Neural progenitor cell (in vitro differentiated cells): ENCODE data around the gene RNF34. TPM values are rescaled to one million over a fixed set of nuclear protein-coding genes. Genes with fewer than 3 reads are reported as not detected.

Experiments
- DNase-seq: peaks from one replicate; pipeline ENCODE4 v3.0.0-alpha.2; 2016; ENCODE audit warnings: low spot score
- H2AFZ ChIP-seq: fragments of 200-600 bp; sonication (generic); replicated peaks from 2 replicates; pipeline ENCODE4 v1.6.1; 2016; ENCODE audit warnings: antibody characterized with exemption
- H3F3A ChIP-seq: fragments of 200-600 bp; sonication (generic); 2 replicates; pipeline ENCODE4 v1.6.1; 2016; ENCODE audit warnings: antibody characterized with exemption, low read depth
- H3K27ac ChIP-seq: fragments of 200-600 bp; sonication (generic); 2 replicates; pipeline ENCODE4 v1.5.1; 2016; ENCODE audit warnings: mild to moderate bottlenecking
- H3K27me3 ChIP-seq: fragments of 200-600 bp; sonication (generic); 2 replicates; pipeline ENCODE4 v1.6.1; 2016; ENCODE audit warnings: mild to moderate bottlenecking, moderate library complexity
- H3K36me3 ChIP-seq: fragments of 200-600 bp; sonication (generic); 2 replicates; pipeline ENCODE4 v1.5.1; 2016
- H3K4me1 ChIP-seq: fragments of 200-600 bp; sonication (generic); 2 replicates; pipeline ENCODE4 v1.6.1; 2016; ENCODE audit warnings: mixed run types
- H3K4me2 ChIP-seq: fragments of 200-600 bp; sonication (generic); 2 replicates; pipeline ENCODE4 v1.6.1; 2016
- H3K4me3 ChIP-seq: fragments of 200-600 bp; sonication (generic); 2 replicates; pipeline ENCODE4 v1.5.1; 2016
- H3K79me2 ChIP-seq: fragments of 200-600 bp; sonication (generic); 2 replicates; pipeline ENCODE4 v1.6.1; 2016; ENCODE audit warnings: low read depth
- H3K9ac ChIP-seq: fragments of 200-600 bp; sonication (generic); 2 replicates; pipeline ENCODE4 v1.6.1; 2016
- H3K9me3 ChIP-seq: fragments of 200-600 bp; sonication (generic); 2 replicates; pipeline ENCODE4 v1.5.1; 2016; ENCODE audit warnings: low read depth
- H4K20me1 ChIP-seq: fragments of 200-600 bp; sonication (generic); 2 replicates; pipeline ENCODE4 v1.6.1; 2016; ENCODE audit warnings: low read depth
- H3K27ac Mint-ChIP-seq: 3 replicates; pipeline ENCODE4 v1.8.0; 2021; ENCODE audit warnings: mixed read lengths
- H3K27me3 Mint-ChIP-seq: 2 replicates; pipeline ENCODE4 v1.8.0; 2022; ENCODE audit warnings: low read depth, mild to moderate bottlenecking, inconsistent platforms, moderate library complexity, mixed read lengths; ENCODE audit not compliant: insufficient read depth
- H3K36me3 Mint-ChIP-seq: 3 replicates; pipeline ENCODE4 v1.8.0; 2021; ENCODE audit warnings: mixed read lengths
- H3K4me1 Mint-ChIP-seq: 3 replicates; pipeline ENCODE4 v1.8.0; 2021; ENCODE audit warnings: mixed read lengths
- H3K4me3 Mint-ChIP-seq: 3 replicates; pipeline ENCODE4 v1.8.0; 2021; ENCODE audit warnings: mild to moderate bottlenecking, moderate library complexity, mixed read lengths
- H3K9me3 Mint-ChIP-seq: 3 replicates; pipeline ENCODE4 v1.8.0; 2020; ENCODE audit warnings: mixed read lengths
- CTCF ChIP-seq: fragments of 200-600 bp; sonication (generic); IDR thresholded peaks from 2 replicates; pipeline ENCODE4 v1.5.1; 2017; ENCODE audit warnings: antibody characterized with exemption, mild to moderate bottlenecking
- EZH2 ChIP-seq: fragments of 200-600 bp; sonication (generic); IDR thresholded peaks from 2 replicates; pipeline ENCODE4 v1.6.1; 2017; ENCODE audit warnings: antibody characterized with exemption, mild to moderate bottlenecking, moderate library complexity
- EZH2phosphoT487 ChIP-seq: fragments of 200-600 bp; sonication (generic); IDR thresholded peaks from 2 replicates; pipeline ENCODE4 v1.6.1; 2017; ENCODE audit warnings: antibody characterized with exemption
- total RNA-seq: library from RNA; depleted of rRNA; stranded (reverse); fragments of >200 nt; gene quantifications from 2 replicates; pipeline ENCODE4 v1.2.3, GENCODE V29; 2015; ENCODE audit warnings: low replicate concordance

Gene RNF34
- total RNA-seq, 1 donor from 2014 or later: 57.8 TPM

GRCh38 chr12:121438905-121439304 lies 39.0 kb downstream of the RNF34 start:
- no peak overlapping the region for H3K4me3 ChIP-seq
- Mint-ChIP-seq H3K4me3 (no peak overlapping the region), H3K36me3 (peaks cover 57% of the 10 kb centered on the region), H3K27ac (no peak overlapping the region), H3K4me1 (peaks cover 7% of the 10 kb centered on the region), H3K9me3 (peaks cover 12% of the 10 kb centered on the region), H3K27me3 (peaks cover 6% of the 10 kb centered on the region)
- H3F3A ChIP-seq: peaks cover 6% of the 10 kb centered on the region
- H3K9ac ChIP-seq: no peak overlapping the region
- no peak overlapping the region for H2AFZ ChIP-seq
- no peaks in the 10 kb centered on the region for H3K9me3 ChIP-seq
- no peak for DNase-seq
- H3K4me1 ChIP-seq: no peaks in the 10 kb centered on the region
- no peak overlapping the region for H3K27ac ChIP-seq
- no peaks in the 10 kb centered on the region for H3K27me3 ChIP-seq
- peaks cover 19% of the 10 kb centered on the region for H3K36me3 ChIP-seq
- H3K79me2 ChIP-seq: no peaks in the 10 kb centered on the region
- TF ChIP-seq EZH2phosphoT487 (no peak), EZH2 (no peak), CTCF (no peak)
- H3K4me2 ChIP-seq: no peak overlapping the region
- H4K20me1 ChIP-seq: peaks cover 10% of the 10 kb centered on the region

GRCh38 chr12:121439715-121440114 lies 39.8 kb downstream of the RNF34 start:
- Histone ChIP-seq H3F3A (peaks cover 9% of the 10 kb centered on the region), H3K4me3 (no peak overlapping the region), H3K79me2 (no peaks in the 10 kb centered on the region), H3K4me2 (no peak overlapping the region), H4K20me1 (peaks cover 15% of the 10 kb centered on the region), H3K4me1 (no peaks in the 10 kb centered on the region), H3K27me3 (no peaks in the 10 kb centered on the region), H3K27ac (no peak overlapping the region), H3K9me3 (no peaks in the 10 kb centered on the region), H2AFZ (no peak overlapping the region), H3K9ac (no peak overlapping the region), H3K36me3 (peaks cover 19% of the 10 kb centered on the region)
- no peak overlapping the region for H3K4me3 Mint-ChIP-seq
- no peak for DNase-seq
- no peak for TF ChIP-seq EZH2phosphoT487
- TF ChIP-seq EZH2: no peak
- TF ChIP-seq CTCF: no peak
- H3K4me1 Mint-ChIP-seq: peaks cover 7% of the 10 kb centered on the region
- H3K27ac Mint-ChIP-seq: no peak overlapping the region
- peaks cover 6% of the 10 kb centered on the region for H3K27me3 Mint-ChIP-seq
- peaks cover 12% of the 10 kb centered on the region for H3K9me3 Mint-ChIP-seq
- peaks cover 61% of the 10 kb centered on the region for H3K36me3 Mint-ChIP-seq

- Mint-ChIP-seq H3K36me3 (peaks cover 52% of the 10 kb centered on the region), H3K27me3 (peaks cover 6% of the 10 kb centered on the region), H3K4me1 (peaks cover 7% of the 10 kb centered on the region), H3K9me3 (peaks cover 11% of the 10 kb centered on the region), H3K4me3 (no peak overlapping the region), H3K27ac (no peak overlapping the region)
- TF ChIP-seq CTCF: no peak
- TF ChIP-seq EZH2: no peak
- no peak for TF ChIP-seq EZH2phosphoT487
- Histone ChIP-seq H3K27me3 (no peaks in the 10 kb centered on the region), H3K4me2 (no peak overlapping the region), H3K79me2 (no peaks in the 10 kb centered on the region), H3K9me3 (no peaks in the 10 kb centered on the region), H3K4me1 (no peaks in the 10 kb centered on the region), H2AFZ (no peak overlapping the region), H3K27ac (no peak overlapping the region), H3K4me3 (no peak overlapping the region), H4K20me1 (peaks cover 26% of the 10 kb centered on the region), H3F3A (peaks cover 9% of the 10 kb centered on the region), H3K36me3 (peaks cover 19% of the 10 kb centered on the region), H3K9ac (no peak overlapping the region)
- no peak for DNase-seq
Observed at GRCh38 chr12:121440768-121441167, 40.9 kb downstream of the RNF34 start.
